HEK293T (cell line): ENCODE measurements around the gene SNN.

Experiments
- CTCF ChIA-PET: fragments of 350-600 bp; formaldehyde crosslinking; extraction: SDS; loops from one replicate; lab custom pipeline; 2021; ENCODE audit warnings: antibody characterized with exemption, inconsistent platforms; lab: Yijun Ruan, JAX
- POLR2A ChIA-PET: fragments of 350-600 bp; formaldehyde crosslinking; extraction: SDS; loops from one replicate; lab custom pipeline; 2020; ENCODE audit warnings: antibody characterized with exemption, inconsistent platforms; lab: Yijun Ruan, JAX
- DNase-seq: peaks from one replicate; pipeline ENCODE4 v3.0.0; 2012; ENCODE audit warnings: mixed read lengths; ENCODE audit errors: extremely low spot score
- ARNT ChIP-seq: fragments of 450-650 bp; IDR thresholded peaks from 2 replicates; pipeline ENCODE4 v1.6.1; 2017; ENCODE audit warnings: mild to moderate bottlenecking
- BHLHE40 ChIP-seq: fragments of 450-650 bp; IDR thresholded peaks from 2 replicates; pipeline ENCODE4 v1.6.1; 2016; ENCODE audit warnings: mild to moderate bottlenecking, moderate library complexity, borderline replicate concordance
- CTBP1 ChIP-seq: fragments of 450-650 bp; IDR thresholded peaks from 2 replicates; pipeline ENCODE4 v1.6.1; 2016; ENCODE audit warnings: borderline replicate concordance
- ELF4 ChIP-seq: fragments of 450-650 bp; IDR thresholded peaks from 2 replicates; pipeline ENCODE4 v1.6.1; 2017; ENCODE audit warnings: antibody characterized with exemption
- FOXA1 ChIP-seq: fragments of 450-650 bp; IDR thresholded peaks from 2 replicates; pipeline ENCODE4 v1.6.1; 2016; ENCODE audit warnings: mild to moderate bottlenecking
- FOXK2 ChIP-seq: fragments of 450-650 bp; IDR thresholded peaks from 2 replicates; pipeline ENCODE4 v1.6.1; 2016; ENCODE audit warnings: mild to moderate bottlenecking
- FOXM1 ChIP-seq: fragments of 450-650 bp; IDR thresholded peaks from 2 replicates; pipeline ENCODE4 v1.6.1; 2017; ENCODE audit warnings: mild to moderate bottlenecking, borderline replicate concordance
- HDGF ChIP-seq: fragments of 450-650 bp; IDR thresholded peaks from 2 replicates; pipeline ENCODE4 v1.6.1; 2017; ENCODE audit warnings: antibody characterized with exemption, borderline replicate concordance
- L3MBTL2 ChIP-seq: fragments of 450-650 bp; conservative IDR thresholded peaks from 2 replicates; pipeline ENCODE4 v1.6.1; 2016; ENCODE audit warnings: mild to moderate bottlenecking
- LEF1 ChIP-seq: fragments of 450-650 bp; IDR thresholded peaks from 2 replicates; pipeline ENCODE4 v1.6.1; 2017; ENCODE audit warnings: mild to moderate bottlenecking, borderline replicate concordance
- NFRKB ChIP-seq: fragments of 450-650 bp; IDR thresholded peaks from 2 replicates; pipeline ENCODE4 v1.6.1; 2016; ENCODE audit warnings: mild to moderate bottlenecking, moderate library complexity
- SP1 ChIP-seq: fragments of 450-650 bp; IDR thresholded peaks from 2 replicates; pipeline ENCODE4 v1.6.1; 2017
- SUZ12 ChIP-seq: fragments of 450-650 bp; IDR thresholded peaks from 2 replicates; pipeline ENCODE4 v1.6.1; 2016; ENCODE audit warnings: mild to moderate bottlenecking
- TARDBP ChIP-seq: fragments of 450-650 bp; IDR thresholded peaks from 2 replicates; pipeline ENCODE4 v1.6.1; 2016
- ZNF384 ChIP-seq: fragments of 450-650 bp; IDR thresholded peaks from 2 replicates; pipeline ENCODE4 v1.6.1; 2016
- TF ChIP-seq, protein P1 (sequence below): fragments of 450-650 bp; IDR thresholded peaks from 2 replicates; pipeline ENCODE4 v1.6.1; 2016

SNN gene

DNA sequence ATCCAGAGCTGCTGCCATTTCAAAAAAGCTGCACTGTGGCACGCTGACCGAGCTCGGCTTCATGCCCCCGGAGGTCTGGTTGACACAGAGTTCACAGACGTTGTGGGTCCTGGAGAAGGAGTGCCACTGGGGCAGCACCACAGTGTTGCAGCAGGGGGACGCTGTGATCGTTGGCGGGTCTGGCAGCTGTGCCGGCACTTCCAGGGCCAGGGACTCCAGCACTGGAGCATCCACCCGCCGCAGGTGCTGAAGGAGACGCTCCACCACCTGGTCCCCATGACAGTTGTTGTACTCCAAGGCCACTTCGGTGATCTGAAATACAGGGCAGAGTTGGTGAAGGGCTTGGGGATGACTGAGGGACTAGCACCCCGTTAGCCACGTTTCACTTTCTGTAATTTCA is 23.5 kb downstream of the SNN start:
- DNase-seq, result no peak
- ChIA-PET POLR2A (no interaction called here), CTCF (interaction anchor here (1.0 kb wide), 1 partner anchor 52 kb away, joined by 3 read pairs; no protein-coding TSS in a partner anchor)
- TF ChIP-seq FOXA1 (no peak), L3MBTL2 (no peak), LEF1 (no peak), HDGF (no peak), BHLHE40 (no peak), FOXK2 (no peak), ELF4 (no peak), SP1 (no peak), FOXM1 (no peak), ZNF384 (no peak), TARDBP (no peak), NFRKB (no peak), SUZ12 (no peak)

DNA sequence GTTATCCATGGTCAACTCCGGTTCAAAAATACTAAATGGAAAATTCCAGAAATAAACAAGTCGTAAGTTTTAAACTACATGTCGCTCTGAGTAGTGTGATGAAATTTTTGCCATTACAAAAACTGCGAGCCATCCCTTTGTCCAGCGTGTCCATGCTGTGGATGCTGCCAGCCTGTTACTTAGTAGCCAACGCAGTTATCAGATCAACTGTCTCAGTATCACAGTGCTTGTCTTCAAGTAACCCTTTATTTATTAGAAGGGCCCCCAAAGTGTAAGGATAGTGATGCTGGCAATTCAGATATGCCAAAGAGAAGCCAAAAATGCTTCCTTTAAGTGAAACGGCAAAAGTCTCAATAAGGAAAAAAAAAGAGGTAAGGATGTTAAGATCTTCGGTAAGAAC is 23.9 kb downstream of the SNN start:
- ChIA-PET CTCF (no interaction called here), POLR2A (no interaction called here)
- TF ChIP-seq TARDBP (no peak), ELF4 (no peak), HDGF (no peak), FOXM1 (no peak), SUZ12 (no peak), NFRKB (no peak), CTBP1 (no peak), L3MBTL2 (no peak), FOXK2 (no peak), FOXA1 (no peak)

DNA sequence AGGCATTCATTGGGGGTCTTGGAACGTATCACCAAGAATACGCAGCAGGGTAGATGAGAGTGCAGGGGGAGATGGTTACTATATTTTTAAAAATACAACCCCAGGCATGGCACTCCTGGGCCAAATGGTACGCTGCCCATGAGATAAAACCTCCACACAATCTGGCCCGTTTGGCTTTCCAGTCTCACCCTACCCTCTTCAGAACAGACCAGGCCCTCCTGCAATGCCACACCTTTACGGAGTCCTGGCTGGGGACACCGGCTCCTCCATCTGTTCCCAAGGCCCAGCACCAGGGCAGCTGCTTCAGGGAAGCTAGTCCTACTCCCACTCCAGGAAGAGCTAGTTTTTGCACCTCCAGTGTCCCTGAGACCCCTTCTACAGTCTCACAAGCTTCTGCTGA is 24.4 kb downstream of the SNN start:
- ChIA-PET POLR2A (no interaction called here), CTCF (no interaction called here)
- DNase-seq, result no peak
- TF ChIP-seq HDGF (no peak), LEF1 (no peak), NFRKB (no peak), ZNF384 (no peak), L3MBTL2 (no peak), ELF4 (no peak), SUZ12 (no peak)
- TF ChIP-seq, protein P1, sequence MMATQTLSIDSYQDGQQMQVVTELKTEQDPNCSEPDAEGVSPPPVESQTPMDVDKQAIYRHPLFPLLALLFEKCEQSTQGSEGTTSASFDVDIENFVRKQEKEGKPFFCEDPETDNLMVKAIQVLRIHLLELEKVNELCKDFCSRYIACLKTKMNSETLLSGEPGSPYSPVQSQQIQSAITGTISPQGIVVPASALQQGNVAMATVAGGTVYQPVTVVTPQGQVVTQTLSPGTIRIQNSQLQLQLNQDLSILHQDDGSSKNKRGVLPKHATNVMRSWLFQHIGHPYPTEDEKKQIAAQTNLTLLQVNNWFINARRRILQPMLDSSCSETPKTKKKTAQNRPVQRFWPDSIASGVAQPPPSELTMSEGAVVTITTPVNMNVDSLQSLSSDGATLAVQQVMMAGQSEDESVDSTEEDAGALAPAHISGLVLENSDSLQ, result no peak

More for the DNA sequence above, 23.9 kb downstream of the SNN start:
- no peak for DNase-seq

DNA sequence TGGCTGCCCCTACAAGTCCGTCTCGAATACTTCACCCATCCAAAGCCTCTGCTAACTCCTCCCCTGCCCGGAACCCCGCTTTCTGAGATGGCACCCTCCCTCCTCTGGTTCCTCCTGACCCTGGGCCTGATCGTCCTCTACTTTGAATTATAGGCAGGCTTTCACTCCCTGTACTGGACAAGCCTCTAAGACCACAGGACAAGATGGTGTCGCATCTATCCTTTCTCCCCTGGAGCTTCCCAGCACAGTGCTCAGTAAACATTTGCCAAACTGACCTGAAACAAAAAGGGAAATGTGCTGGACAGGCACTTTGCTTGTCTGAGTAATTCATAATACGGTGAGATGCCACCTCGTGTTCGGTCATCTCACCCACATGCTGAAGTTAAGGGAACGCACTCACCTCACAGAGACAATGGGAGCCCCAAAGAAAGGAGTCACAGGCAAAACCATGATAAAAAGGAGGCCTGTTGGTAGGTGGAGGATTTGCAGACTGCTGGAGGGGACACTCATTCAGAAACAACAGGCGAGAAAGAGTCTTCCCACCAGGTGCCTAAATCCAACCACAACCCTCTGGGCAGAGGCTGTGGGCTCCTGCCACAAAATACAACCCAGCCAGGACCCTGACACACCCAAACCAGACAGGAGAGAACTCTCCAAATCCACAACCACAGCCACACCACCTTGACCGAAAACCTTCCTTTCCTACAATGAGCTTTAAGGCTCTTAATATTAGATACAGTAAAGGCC is 28.2 kb downstream of the SNN start:
- DNase-seq, result no peak
- TF ChIP-seq ZNF384 (no peak), ARNT (no peak), CTBP1 (no peak), ELF4 (no peak), SP1 (no peak), FOXA1 (no peak), TARDBP (no peak), L3MBTL2 (no peak), BHLHE40 (no peak), NFRKB (no peak), FOXM1 (no peak), LEF1 (no peak), HDGF (no peak), SUZ12 (no peak)
- TF ChIP-seq, protein P1, result no peak
- POLR2A ChIA-PET, result no interaction called here
- CTCF ChIA-PET, result no interaction called here

DNA sequence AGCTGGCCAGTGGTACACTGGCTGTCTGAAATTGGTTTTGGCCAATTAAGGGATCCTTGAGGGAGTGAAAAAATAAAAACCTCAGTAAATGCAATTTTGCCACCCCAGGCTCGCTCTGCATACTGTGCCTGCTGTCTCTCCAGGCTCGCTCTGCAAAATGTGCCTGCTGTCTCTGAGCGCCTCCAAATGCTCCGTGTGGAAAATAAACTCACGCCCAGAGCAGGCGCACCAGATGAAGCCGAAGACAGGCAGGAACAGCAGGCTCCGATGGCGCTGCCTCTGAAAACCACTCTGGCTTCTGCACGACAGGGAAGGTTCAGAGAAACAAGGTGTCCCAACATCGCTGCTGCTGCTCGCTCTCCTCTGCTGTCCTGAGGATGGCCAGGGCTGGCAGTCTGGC is 29.1 kb downstream of the SNN start:
- TF ChIP-seq FOXA1 (no peak), ZNF384 (no peak), CTBP1 (no peak), ELF4 (no peak), SP1 (no peak), LEF1 (no peak), SUZ12 (no peak), L3MBTL2 (no peak), ARNT (no peak), BHLHE40 (no peak), TARDBP (no peak), FOXM1 (no peak)
- TF ChIP-seq, protein P1, result no peak
- POLR2A ChIA-PET, result no interaction called here
- CTCF ChIA-PET, result interaction anchor here (0.8 kb wide), 1 partner anchor 14 kb away, joined by 3 read pairs; no protein-coding TSS in a partner anchor
- no peak for DNase-seq

DNA sequence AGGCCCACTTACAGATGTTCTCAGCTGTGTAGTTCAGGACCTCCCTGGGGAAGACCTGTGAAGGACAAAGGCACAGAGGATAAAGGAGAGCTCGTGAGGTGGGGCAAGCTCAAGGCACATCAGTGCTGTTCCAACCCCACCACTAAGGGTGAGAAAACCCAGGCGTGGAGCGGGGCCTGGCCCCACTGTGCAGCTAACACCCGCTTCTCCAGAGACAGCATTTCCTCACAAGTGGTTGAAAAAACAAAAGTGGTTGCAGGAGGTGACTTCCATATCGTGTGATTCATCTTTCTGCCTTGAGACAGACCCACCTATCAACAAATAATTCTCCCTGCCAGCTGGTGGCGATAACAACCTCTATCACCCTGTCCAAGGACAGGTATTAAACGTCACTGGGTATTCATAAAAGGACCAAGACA is 30.0 kb downstream of the SNN start:
- no peak for DNase-seq
- ChIA-PET CTCF (interaction anchor here (0.8 kb wide), 2 partner anchors 14 to 166 kb away, joined by 3 read pairs; no protein-coding TSS in a partner anchor), POLR2A (interaction anchor here (1.1 kb wide), 1 partner anchor 9 kb away, joined by 3 read pairs; no protein-coding TSS in a partner anchor)
- no peak for TF ChIP-seq TARDBP
